ENCODE measurements around the gene PIGX.

PIGX gene

GRCh38 chr3:196757876-196758739, 45.9 kb downstream of the PIGX start:
- no peak for DNase-seq (ENCODE audit: low read depth)

GRCh38 chr3:196763179-196763578, 51.0 kb downstream of the PIGX start:
- no peak for DNase-seq (ENCODE audit: low read depth)

- no peak for DNase-seq (ENCODE audit: low read depth)
These were observed 53.3 kb downstream of the PIGX start for GRCh38 chr3:196765454-196765853.

DNA sequence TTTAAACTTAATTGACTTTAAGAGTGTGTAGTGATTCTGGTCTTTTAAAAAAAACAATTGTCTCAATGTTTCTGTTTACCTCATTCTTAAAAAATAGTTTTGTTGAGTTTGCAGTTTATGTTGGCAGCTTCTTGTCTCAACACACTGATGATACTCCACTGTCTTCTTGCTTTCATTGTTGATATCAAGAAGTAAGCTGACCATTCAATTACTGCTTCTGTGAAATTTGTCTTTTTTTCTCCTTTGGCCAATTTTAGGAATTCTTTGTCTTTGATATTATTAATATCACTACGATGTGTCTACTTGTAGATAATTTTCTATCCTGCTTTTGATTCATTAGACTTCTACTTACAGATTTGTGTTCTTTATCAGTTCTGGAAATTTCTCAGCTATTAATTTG, 58.9 kb downstream of the PIGX start:
- no peak for DNase-seq (ENCODE audit: low read depth)

DNA sequence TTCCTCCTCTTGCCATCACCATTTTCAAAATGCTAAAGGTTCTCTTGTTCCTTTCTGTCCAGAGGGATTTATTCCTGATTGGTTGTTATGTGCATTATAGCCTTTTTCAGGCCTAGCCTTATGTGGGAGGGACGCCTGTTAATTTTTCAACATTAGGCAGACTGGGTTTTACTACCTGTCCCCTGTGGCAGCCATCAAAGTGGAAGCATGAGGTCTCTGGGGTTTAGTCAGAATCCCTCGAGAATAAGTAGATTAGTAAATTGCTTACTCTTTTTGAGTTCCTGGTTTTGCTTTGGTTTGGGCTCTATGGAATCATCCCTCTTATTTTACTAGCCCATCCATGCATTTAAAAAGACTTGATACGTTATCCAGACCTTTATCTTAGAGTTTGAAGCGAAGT, 59.9 kb downstream of the PIGX start:
- DNase-seq (ENCODE audit: low read depth): no peak

DNA sequence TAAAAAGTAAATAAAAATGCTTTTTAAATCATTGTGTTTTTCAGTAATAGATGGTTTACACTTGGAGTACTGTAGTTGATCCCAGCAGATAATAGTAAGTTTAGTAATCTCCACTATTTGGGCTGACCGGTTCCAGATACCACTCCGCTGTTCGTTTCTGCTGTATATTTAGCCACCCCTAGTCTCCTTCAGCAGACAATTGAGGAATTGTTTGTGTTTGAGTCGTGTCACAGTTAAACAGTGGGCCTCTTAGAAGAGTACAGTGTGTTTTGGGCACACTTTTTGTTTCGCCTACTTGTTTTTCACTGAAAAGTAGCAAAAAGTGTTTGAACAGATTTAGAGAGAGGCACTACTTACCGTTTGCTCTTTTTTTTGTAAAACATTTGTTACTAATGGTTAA, 60.7 kb downstream of the PIGX start:
- no peak for DNase-seq (ENCODE audit: low read depth)

DNA sequence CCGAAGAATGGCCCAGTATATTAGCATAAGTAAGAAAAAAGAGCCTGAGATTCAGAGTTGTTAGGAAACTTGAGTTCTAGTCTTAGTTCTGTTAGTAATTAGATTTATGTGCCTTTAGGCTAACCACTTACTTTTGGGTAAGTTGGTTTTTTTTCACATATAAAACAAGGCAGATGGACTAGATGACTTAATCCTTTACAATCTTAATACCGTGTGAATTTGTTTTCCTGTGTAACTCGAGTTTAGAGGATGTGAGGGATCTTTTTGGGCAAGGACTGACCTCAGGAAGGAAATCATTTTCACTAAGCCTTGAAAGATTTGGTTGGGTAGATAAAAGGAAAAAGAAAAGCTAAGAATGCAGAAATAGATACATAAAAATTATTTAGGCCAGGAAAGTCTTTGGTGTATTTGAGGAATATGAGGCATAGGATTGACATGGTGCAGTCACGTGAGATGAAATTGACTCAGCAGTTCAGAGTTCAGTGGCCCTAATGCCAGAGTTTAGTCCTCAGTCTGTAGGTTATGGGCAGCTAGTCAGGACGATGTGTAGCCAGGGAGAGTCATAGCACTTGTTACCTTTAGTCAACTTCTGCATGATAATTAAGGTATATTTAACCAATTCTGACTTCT, 62.1 kb downstream of the PIGX start:
- DNase-seq (ENCODE audit: low read depth): no peak

DNA sequence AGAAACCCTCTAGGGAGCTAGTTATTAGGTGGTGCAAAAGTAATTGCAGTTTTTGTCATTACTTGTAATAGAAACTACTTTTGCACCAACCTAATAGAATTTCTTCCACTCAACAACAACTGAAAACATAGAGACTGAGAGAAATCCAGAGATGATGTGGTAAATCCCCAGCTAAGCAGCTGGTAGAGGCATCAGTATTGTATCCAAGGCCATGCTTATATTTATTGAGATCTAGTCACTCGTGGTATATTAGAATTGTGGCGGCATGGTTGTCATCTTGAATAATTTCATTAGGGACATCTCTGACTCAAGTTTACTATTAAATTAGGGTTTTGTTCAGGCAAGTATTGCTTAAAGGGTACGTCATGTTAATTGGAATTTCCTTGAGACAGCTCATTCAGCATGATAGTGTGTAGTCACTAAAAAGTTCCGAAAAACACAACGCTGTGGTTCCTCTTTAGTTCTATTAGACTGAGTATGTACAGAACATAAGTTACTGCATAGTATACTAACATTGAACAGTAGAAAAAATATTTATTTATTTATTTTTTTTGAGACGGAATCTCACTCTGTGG, 62.8 kb downstream of the PIGX start:
- no peak for DNase-seq (ENCODE audit: low read depth)

DNA sequence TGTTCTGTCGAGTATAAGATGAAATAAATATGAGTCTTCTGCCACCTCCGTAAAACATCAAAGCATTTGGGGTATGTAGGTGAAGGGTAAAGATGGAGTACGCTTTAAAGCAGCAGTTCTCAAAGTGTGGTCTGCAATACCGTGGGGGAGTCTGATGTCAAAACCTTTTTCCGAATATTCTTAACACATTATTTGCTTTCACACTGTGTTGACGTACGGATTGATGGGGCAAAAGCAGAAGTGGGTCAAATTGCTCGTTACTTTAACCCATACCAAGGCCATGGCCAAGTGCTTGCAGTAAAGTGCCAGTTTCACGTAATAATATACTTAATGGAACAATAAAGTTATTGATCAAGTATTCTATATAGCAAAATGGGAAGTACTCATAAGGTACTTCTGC, 63.8 kb downstream of the PIGX start:
- no peak for DNase-seq (ENCODE audit: low read depth)

DNA sequence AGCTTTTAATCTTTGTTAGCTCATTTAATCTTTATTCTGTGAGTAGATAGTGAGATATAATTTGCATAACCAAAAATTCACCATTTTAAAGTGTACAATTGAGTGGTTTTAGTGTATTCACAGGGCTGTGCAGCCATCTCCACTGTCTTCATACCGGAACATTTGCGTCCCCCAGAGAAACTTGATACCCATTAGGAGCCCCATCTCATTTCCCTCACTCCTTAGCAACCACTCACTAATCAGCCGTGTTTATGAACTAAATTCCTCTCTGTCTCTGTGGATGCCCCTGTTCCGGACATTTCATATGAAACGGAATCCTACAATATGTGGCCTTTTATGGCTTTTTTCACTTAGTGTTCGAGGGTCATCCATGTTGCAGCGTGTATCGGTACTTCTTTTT, 65.7 kb downstream of the PIGX start:
- DNase-seq (ENCODE audit: low read depth): no peak

DNA sequence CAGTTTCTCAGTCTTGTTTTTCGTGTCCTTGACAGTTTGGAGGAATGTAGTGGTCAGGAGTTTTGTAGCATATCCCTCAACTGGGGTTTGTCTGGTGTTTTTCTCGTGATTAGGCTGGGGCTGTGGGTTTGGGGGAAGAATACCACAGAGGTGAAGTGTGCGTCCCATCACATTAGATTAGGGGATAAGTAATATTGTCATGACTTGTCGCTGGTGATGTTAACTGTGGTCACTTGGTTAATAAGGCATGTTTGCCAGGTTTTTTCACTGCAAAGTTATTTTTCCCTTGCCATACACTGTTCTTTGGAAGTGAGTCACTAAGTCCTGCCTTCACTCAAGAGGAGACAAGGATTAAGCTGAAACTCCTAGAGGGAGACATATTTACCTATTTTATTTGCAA, 66.6 kb downstream of the PIGX start:
- DNase-seq (ENCODE audit: low read depth): peak; percentile 71

GRCh38 chr3:196782511-196782910, 70.3 kb downstream of the PIGX start:
- no peak for DNase-seq (ENCODE audit: low read depth)
